K562 (cell line): ENCODE data around the gene AP1G2. TPM values are rescaled to one million over a fixed set of nuclear protein-coding genes. Genes with fewer than 3 reads are reported as not detected.

Experiments used
- ATAC-seq: fragments of 200-7000 bp; cut with Tn5 transposase; 3 replicates; pipeline ENCODE4 v1.9.1; 2020; ENCODE audit warnings: moderate library complexity
- BruUV-seq: library from RNA; stranded (reverse); fragments of 400-500 nt; replicated peaks from 2 replicates; lab custom pipeline; 2021; lab: Mats Ljungman, UMichigan
- CTCF ChIA-PET: fragments of 300-600 bp; formaldehyde crosslinking; extraction: SDS; loops from one replicate; lab custom pipeline; 2021; ENCODE audit warnings: low intra/inter-chr PET ratio; lab: Yijun Ruan, JAX
- POLR2A ChIA-PET: fragments of 300-600, 350-650 bp; sonication (Branson Sonifier 250); formaldehyde crosslinking; extraction: SDS; loops from one replicate; lab custom pipeline; 2021; ENCODE audit warnings: antibody characterized with exemption, inconsistent platforms; lab: Yijun Ruan, JAX
- DNase-seq, 4 experiments: peaks; one replicate each; pipeline versions ENCODE4 v3.0.0 to v3.0.0-alpha.2; 2011 to 2018; ENCODE audit warnings: low spot score in 3 of 4, mixed read lengths in 3 of 4; ENCODE audit errors: extremely low read depth in 1 of 4
- FAIRE-seq: peaks from 2 replicates; lab custom pipeline; 2011; peaks lifted over from hg19 to GRCh38; lab: Jason Lieb, UNC
- H2AFZ ChIP-seq: 2 replicates; pipeline ENCODE4 v1.6.0; 2011; ENCODE audit warnings: low read depth, low read length, control low read depth, inconsistent platforms
- H3K27ac ChIP-seq: fragments of 200-600 bp; 3 replicates; pipeline ENCODE4 v1.8.0; 2011; ENCODE audit warnings: low read depth, mild to moderate bottlenecking, control low read depth, inconsistent platforms, low read length, moderate library complexity, mixed read lengths; ENCODE audit errors: extremely low read depth
- H3K27me3 ChIP-seq, 2 experiments: fragments of 300-600 bp in 1 of 2; 2 replicates in 1 of 2; 3 replicates in 1 of 2; pipeline versions ENCODE4 v1.6.0 to v1.8.0; 2011; ENCODE audit warnings: inconsistent platforms in 2 of 2, low read length in 2 of 2, mild to moderate bottlenecking in 1 of 2, mixed read lengths in 1 of 2, moderate library complexity in 1 of 2; ENCODE audit not compliant: control insufficient read depth in 2 of 2, insufficient read depth in 2 of 2
- H3K36me3 ChIP-seq: fragments of 300-600 bp; 3 replicates; pipeline ENCODE4 v1.8.0; 2011; ENCODE audit warnings: mild to moderate bottlenecking, low read length, inconsistent platforms; ENCODE audit not compliant: control insufficient read depth, insufficient read depth
- H3K4me1 ChIP-seq, 2 experiments: fragments of 200-600 bp in 1 of 2; replicated peaks in 1 of 2; 2 replicates in 1 of 2; 3 replicates in 1 of 2; pipeline versions ENCODE4 v1.5.1 to v1.8.0; 2011; ENCODE audit warnings: inconsistent platforms in 2 of 2, low read length in 2 of 2, mild to moderate bottlenecking in 1 of 2, mixed read lengths in 1 of 2, moderate library complexity in 1 of 2; ENCODE audit not compliant: control insufficient read depth in 2 of 2, insufficient read depth in 2 of 2
- H3K4me2 ChIP-seq: 2 replicates; pipeline ENCODE4 v1.6.1; 2011; ENCODE audit warnings: low read length, control low read depth, inconsistent platforms, mixed read lengths; ENCODE audit not compliant: insufficient read depth
- H3K4me3 ChIP-seq: fragments of 200-600 bp; sonication (generic), shearing (Covaris generic); 2 replicates; pipeline ENCODE4 v1.5.1; 2016; ENCODE audit warnings: control low read depth, inconsistent platforms
- H3K79me2 ChIP-seq: fragments of 200-600 bp; 3 replicates; pipeline ENCODE4 v1.8.0; 2011; ENCODE audit warnings: low read length, inconsistent platforms; ENCODE audit not compliant: control insufficient read depth, insufficient read depth
- H3K9ac ChIP-seq, 2 experiments: 2 replicates each; pipeline versions ENCODE4 v1.6.0 to v1.6.1; 2011; ENCODE audit warnings: low read depth in 2 of 2, low read length in 2 of 2, control low read depth in 1 of 2, inconsistent platforms in 1 of 2, mild to moderate bottlenecking in 1 of 2, mixed read lengths in 1 of 2; ENCODE audit not compliant: insufficient read depth in 1 of 2
- H3K9me1 ChIP-seq: one replicate; pipeline ENCODE4 v1.6.0; 2011; ENCODE audit warnings: inconsistent platforms, mild to moderate bottlenecking, low read length, moderate library complexity; ENCODE audit not compliant: control insufficient read depth, insufficient read depth
- H3K9me3 ChIP-seq: replicated peaks from 2 replicates; pipeline ENCODE4 v1.5.1; 2011; ENCODE audit warnings: low read depth, low read length, inconsistent platforms; ENCODE audit not compliant: control insufficient read depth, insufficient read depth
- H4K20me1 ChIP-seq: replicated peaks from 2 replicates; pipeline ENCODE4 v1.6.1; 2011; ENCODE audit warnings: low read length, inconsistent platforms, mixed read lengths; ENCODE audit not compliant: control insufficient read depth, insufficient read depth
- WGBS: fragments of 100-300 bp; shearing (Covaris generic); methylation state at CpG from one replicate; pipeline ENCODE4 v1.1.6; 2016; ENCODE audit warnings: low coverage, mixed read lengths; ENCODE audit not compliant: insufficient coverage; ENCODE audit errors: missing lambda C conversion rate; 5-methylcytosine and 5-hydroxymethylcytosine counted together
- in situ Hi-C: fragments of 300-500 bp; cut with MboI; formaldehyde crosslinking; loops from 4 replicates; pipeline ENCODE4 v1.15.0; 2018; ENCODE audit warnings: inconsistent platforms, mixed read lengths
- intact Hi-C: fragments of 100-400 bp; cut with micrococcal nuclease; formaldehyde crosslinking; loops from 2 replicates; pipeline ENCODE4 v1.14.2; 2022
- polyA plus RNA-seq, 8 experiments: library from polyadenylated mRNA; depleted of rRNA in 4 of 8; stranded (reverse) in 5 of 8; unstranded in 3 of 8; fragments of >200 nt; fragmentation: Nextera tagmentation in 2 of 8; fragmentation: Illumina TruSeq in 1 of 8; extraction: Ambion mirVana in 2 of 8; extraction: Trizol in 1 of 8; gene quantifications; 2 replicates each; pipeline versions ENCODE4 v1.2.1 to v1.2.3, GENCODE V29; 2011 to 2014; ENCODE audit warnings: inconsistent platforms in 1 of 8, missing spikeins in 1 of 8
- total RNA-seq, 7 experiments: library from RNA; depleted of rRNA in 6 of 7; stranded (reverse); fragments of >200 nt in 6 of 7; fragmentation: Illumina TruSeq in 2 of 7; extraction: Trizol in 2 of 7; gene quantifications; 2 replicates each; pipeline versions ENCODE4 v1.2.1 to v1.2.3, GENCODE V29; 2011 to 2021; ENCODE audit warnings: low replicate concordance in 1 of 7
- TF ChIP-seq, protein P1 (sequence below): fragments of 450-650 bp; IDR thresholded peaks from 2 replicates; pipeline ENCODE4 v1.6.1; 2016; ENCODE audit warnings: mild to moderate bottlenecking, moderate library complexity

AP1G2 gene
- total and polyA plus RNA-seq, 9 of the 15 experiments (the other 6 are each of a cell fraction or from before 2014, with no cell fraction given): 19.1 to 83.5 (median 33.3) TPM

DNA sequence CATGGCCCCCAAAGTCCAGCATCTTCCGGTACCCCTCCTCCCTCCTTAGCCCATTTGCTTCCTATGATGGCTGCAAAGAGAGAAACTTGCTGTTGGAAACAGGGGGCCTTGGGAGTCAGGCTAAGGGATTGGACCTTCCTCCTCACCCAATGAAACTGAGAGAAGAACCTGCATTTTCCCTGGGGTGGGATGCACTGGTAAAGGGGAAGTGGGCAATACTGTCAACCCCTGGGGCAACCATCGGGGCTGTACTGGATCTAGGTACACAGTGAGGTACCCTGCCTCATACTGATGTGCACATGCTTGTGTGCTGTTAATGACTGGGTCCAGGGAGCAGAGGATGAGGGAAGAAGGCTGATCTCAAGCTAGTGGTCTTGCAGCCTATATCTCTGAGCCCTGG lies 22.0 kb upstream of the AP1G2 start:
- Histone ChIP-seq H4K20me1 (no peaks in the 10 kb centered on the region), H3K27ac (no peak overlapping the region), H3K9ac (no peak overlapping the region), H3K79me2 (no peaks in the 10 kb centered on the region), H2AFZ (peak overlapping the region; percentile 69; the same call in 1 of the 2 replicates), H3K9me3 (no peaks in the 10 kb centered on the region), H3K27me3 (no peaks in the 10 kb centered on the region; a peak in 1 of 5 replicates)
- FAIRE-seq (no peak), DNase-seq (no peak)
- BruUV-seq: no TSS peak
- intact Hi-C loops: loop anchor here (2.0 to 10.0 kb wide), 4 partner anchors 33 to 363 kb away; partner anchors contain the start of gene DHRS4
- in situ Hi-C loops: no loop called here
- TF ChIP-seq, protein P1, sequence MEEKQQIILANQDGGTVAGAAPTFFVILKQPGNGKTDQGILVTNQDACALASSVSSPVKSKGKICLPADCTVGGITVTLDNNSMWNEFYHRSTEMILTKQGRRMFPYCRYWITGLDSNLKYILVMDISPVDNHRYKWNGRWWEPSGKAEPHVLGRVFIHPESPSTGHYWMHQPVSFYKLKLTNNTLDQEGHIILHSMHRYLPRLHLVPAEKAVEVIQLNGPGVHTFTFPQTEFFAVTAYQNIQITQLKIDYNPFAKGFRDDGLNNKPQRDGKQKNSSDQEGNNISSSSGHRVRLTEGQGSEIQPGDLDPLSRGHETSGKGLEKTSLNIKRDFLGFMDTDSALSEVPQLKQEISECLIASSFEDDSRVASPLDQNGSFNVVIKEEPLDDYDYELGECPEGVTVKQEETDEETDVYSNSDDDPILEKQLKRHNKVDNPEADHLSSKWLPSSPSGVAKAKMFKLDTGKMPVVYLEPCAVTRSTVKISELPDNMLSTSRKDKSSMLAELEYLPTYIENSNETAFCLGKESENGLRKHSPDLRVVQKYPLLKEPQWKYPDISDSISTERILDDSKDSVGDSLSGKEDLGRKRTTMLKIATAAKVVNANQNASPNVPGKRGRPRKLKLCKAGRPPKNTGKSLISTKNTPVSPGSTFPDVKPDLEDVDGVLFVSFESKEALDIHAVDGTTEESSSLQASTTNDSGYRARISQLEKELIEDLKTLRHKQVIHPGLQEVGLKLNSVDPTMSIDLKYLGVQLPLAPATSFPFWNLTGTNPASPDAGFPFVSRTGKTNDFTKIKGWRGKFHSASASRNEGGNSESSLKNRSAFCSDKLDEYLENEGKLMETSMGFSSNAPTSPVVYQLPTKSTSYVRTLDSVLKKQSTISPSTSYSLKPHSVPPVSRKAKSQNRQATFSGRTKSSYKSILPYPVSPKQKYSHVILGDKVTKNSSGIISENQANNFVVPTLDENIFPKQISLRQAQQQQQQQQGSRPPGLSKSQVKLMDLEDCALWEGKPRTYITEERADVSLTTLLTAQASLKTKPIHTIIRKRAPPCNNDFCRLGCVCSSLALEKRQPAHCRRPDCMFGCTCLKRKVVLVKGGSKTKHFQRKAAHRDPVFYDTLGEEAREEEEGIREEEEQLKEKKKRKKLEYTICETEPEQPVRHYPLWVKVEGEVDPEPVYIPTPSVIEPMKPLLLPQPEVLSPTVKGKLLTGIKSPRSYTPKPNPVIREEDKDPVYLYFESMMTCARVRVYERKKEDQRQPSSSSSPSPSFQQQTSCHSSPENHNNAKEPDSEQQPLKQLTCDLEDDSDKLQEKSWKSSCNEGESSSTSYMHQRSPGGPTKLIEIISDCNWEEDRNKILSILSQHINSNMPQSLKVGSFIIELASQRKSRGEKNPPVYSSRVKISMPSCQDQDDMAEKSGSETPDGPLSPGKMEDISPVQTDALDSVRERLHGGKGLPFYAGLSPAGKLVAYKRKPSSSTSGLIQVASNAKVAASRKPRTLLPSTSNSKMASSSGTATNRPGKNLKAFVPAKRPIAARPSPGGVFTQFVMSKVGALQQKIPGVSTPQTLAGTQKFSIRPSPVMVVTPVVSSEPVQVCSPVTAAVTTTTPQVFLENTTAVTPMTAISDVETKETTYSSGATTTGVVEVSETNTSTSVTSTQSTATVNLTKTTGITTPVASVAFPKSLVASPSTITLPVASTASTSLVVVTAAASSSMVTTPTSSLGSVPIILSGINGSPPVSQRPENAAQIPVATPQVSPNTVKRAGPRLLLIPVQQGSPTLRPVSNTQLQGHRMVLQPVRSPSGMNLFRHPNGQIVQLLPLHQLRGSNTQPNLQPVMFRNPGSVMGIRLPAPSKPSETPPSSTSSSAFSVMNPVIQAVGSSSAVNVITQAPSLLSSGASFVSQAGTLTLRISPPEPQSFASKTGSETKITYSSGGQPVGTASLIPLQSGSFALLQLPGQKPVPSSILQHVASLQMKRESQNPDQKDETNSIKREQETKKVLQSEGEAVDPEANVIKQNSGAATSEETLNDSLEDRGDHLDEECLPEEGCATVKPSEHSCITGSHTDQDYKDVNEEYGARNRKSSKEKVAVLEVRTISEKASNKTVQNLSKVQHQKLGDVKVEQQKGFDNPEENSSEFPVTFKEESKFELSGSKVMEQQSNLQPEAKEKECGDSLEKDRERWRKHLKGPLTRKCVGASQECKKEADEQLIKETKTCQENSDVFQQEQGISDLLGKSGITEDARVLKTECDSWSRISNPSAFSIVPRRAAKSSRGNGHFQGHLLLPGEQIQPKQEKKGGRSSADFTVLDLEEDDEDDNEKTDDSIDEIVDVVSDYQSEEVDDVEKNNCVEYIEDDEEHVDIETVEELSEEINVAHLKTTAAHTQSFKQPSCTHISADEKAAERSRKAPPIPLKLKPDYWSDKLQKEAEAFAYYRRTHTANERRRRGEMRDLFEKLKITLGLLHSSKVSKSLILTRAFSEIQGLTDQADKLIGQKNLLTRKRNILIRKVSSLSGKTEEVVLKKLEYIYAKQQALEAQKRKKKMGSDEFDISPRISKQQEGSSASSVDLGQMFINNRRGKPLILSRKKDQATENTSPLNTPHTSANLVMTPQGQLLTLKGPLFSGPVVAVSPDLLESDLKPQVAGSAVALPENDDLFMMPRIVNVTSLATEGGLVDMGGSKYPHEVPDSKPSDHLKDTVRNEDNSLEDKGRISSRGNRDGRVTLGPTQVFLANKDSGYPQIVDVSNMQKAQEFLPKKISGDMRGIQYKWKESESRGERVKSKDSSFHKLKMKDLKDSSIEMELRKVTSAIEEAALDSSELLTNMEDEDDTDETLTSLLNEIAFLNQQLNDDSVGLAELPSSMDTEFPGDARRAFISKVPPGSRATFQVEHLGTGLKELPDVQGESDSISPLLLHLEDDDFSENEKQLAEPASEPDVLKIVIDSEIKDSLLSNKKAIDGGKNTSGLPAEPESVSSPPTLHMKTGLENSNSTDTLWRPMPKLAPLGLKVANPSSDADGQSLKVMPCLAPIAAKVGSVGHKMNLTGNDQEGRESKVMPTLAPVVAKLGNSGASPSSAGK: no peak
- TF ChIP-seq, all 486 proteins: peak for 0
- ChIA-PET POLR2A (no interaction called here), CTCF (interaction anchor here (0.7 to 1.4 kb wide), 4 partner anchors 21 to 843 kb away, joined by 3 to 7 read pairs (median 4); no protein-coding TSS in a partner anchor)
- WGBS: 50% methylated on average over 1 of the region's 2 CpGs
- no peak overlapping the region for H3K4me3 ChIP-seq
- H3K4me2 ChIP-seq: peak overlapping the region; percentile 1; the same call in 1 of the 2 replicates
- peaks cover 5% of the 10 kb centered on the region in 2 experiments; a peak in 3 of 5 replicates for H3K4me1 ChIP-seq
- no peaks in the 10 kb centered on the region for H3K9me1 ChIP-seq
- no peaks in the 10 kb centered on the region for H3K36me3 ChIP-seq
- no peak for ATAC-seq
